GM19043 (cell line): ENCODE measurements around the gene LRSAM1.
"Not testable (repeated sequence)": the region's sequence is repeated elsewhere in the genome, so short reads cannot be mapped to it uniquely, and the experiment has no call there.

ENCODE experiments used
- ATAC-seq: cut with Tn5 transposase; IDR thresholded peaks from one replicate; pipeline ENCODE4 v1.9.1; 2021; ENCODE audit warnings: low read depth; ENCODE audit not compliant: unreplicated experiment

The LRSAM1 gene

DNA sequence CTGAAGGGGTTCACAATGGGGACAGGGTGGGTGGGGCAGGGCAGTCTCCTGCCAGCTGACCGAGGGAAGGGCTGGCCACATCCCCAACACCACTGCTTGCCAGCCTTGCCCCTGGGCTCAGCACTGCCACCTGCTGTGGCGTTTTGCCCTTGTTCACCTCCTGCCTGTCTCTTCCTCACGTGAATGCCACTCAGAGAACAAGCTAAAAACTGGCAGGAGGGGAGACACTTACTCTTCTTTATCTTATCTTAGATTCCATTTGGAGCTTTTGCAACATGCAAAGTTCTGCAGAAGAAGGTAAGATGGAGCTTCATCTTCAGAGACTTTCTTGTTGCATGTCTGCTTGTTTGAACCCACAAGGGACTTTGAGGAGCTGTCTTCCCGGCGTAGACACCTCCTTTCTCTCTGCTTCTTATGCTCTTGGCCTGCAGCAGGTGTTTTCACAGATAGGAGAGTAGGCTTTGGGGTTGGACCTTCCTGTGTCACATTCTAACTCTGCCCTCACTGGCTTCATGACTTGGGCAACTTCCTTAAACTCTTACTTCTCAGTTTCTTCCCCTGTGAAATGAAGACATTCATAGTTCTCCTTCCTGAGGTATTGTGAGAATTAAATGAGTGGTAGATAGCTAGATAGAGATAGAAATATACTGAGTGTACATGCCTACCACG lies 4.1 kb downstream of the LRSAM1 start:
- ATAC-seq: no peak

DNA sequence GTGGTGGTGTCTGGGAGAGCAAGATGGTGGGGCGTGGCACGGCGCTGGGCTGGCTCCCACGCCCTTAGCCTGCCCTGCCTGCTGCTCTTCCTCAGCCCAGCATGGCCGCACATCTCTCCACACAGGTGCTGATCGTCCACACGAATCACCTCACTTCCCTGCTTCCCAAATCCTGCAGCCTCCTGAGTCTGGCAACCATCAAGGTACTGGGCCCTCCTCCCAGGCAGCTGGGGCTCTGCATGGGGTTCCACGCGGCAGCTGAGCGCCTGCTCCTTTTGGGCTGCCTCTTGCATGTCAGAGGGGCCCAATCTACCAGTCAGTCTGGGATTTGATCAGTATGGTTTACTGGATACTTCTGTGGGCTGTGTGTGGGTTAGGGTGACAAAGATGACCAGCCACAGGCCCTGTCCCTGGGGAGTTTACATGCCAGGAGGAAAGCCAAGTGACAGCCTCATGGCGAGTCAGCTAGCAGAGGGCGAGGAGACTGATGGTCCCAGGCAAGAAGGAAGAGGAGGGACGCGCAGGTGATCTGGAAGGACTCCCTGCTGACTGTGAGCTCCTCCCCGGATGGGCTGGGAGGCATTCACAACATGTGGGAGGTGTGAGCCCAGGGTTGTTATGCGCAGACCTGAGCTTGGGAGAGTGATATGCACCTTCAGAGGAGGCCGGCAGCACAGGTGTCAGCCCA lies 6.0 kb downstream of the LRSAM1 start:
- no peak for ATAC-seq

DNA sequence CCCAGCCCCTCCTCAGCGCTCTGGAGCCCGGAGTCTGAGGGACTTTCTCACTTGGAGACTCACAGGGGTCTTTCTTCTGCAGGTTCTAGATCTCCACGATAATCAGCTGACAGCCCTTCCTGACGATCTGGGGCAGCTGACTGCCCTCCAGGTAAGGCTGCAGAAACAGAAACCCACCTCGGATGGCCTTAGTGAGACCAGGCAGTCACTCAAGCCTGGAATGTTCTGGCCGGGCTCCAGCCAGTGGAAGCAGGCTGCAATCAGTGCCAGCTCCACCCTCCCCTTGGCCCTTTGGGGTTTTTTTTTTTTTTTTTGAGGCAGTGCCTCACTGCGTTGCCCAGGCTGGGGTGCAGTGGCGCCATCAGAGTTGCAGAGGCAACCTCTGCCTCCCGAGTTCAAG lies 7.6 kb downstream of the LRSAM1 start:
- no peak for ATAC-seq

GRCh38 chr9:127463382-127463781 lies 12.1 kb downstream of the LRSAM1 start:
- ATAC-seq: no peak

- no peak for ATAC-seq
Measured at GRCh38 chr9:127463911-127464310, 12.6 kb downstream of the LRSAM1 start.

DNA sequence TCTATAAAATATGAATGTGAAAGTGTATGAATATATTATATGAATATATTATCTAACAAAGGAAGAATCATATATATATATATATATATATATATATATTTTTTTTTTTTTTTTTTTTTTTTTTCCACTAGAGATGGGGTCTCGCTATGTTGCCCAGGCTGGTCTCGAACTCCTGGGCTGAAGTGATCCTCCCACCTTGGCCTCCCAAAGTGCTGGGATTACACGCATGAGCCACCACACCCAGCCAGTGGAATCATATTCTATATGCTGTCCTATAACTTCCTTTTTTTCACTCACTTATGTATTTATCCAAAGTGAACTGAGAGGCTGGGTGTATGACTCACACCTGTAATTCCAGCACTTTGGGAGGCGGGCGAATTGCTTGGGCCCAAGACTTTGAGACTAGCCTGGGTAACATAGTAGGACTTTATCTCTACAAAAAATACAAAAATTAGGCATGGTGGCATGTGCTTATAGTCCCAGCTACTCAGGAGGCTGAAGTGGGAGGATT lies 15.2 kb downstream of the LRSAM1 start:
- not testable (repeated sequence) for ATAC-seq

DNA sequence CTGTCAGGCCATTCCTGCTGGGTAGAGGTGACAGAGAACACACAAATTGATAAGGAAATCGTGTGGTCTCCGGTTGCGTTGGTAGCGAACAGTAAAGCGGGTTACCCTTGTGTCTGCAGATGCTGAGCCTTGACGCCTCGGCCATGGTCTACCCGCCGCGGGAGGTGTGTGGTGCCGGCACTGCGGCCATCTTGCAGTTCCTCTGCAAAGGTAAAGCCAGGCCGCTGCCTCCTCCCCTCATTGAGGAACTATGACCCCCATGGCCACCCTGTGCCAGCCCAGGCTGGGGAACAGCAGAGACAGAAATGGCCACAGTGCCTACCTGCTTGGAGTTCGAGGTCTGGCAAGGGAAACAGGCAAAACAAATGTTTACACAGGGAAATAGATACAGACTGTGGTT lies 16.3 kb downstream of the LRSAM1 start:
- ATAC-seq: no peak

- ATAC-seq: no peak
Measured at GRCh38 chr9:127470662-127471061, 19.4 kb downstream of the LRSAM1 start.

DNA sequence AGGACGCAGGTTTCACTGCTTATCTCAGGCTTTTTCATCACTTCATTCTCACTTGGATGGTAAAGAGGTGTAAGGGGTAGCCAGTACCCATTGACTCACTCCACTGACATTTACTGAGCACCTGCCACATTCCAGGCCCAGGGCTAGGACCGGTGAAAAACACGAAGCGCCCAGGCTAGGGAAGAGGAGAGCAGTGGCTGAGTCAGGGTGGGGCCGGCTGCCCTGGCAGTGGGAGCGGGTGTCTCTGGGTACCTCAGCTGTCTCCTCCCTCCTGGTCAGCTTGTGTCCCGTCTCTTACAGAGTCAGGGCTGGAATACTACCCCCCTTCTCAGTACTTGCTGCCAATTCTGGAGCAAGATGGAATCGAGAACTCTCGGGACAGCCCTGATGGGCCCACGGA lies 22.2 kb downstream of the LRSAM1 start:
- ATAC-seq: no peak

DNA sequence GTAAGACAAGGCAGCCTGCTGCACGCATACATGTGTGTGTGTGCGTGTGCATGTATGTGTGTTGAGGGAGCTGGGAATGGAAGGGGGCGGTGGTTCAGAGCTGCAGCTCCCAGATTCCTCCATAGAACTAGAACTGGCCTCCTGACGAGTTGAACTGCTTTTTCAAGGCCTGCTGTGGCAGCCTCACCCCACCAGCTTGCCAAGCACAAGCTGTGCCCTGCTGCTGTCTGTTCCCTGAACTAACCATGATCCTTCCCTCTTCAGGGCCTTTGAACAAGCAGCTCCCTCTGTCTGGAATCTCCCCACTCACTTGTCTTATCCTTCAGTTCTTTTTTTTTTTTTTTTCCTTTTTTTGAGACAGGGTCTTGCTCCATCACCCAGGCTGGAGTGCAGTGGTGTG lies 22.6 kb downstream of the LRSAM1 start:
- no peak for ATAC-seq

DNA sequence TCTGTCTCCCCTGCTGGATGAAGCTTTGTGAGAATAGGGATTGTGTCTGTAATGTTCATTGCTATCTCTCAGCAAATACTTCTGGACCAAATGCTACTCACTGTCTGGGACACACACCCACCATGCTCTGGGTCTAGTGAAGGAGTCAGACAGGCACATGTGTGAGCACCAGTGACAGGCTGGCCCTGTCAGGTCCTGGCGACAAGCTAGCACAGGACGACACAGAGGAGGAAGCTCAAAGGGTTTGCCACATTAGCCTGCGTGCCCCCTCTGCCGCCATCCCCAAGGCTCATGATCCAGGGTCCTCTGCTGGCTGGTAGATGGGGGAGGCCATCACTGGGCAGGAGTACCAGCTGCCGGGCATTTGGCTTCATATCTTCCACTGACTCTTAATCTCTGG lies 23.3 kb downstream of the LRSAM1 start:
- no peak for ATAC-seq

GRCh38 chr9:127479507-127480081 lies 28.3 kb downstream of the LRSAM1 start:
- no peak for ATAC-seq

- ATAC-seq: no peak
Measured at GRCh38 chr9:127482662-127483061, 31.4 kb downstream of the LRSAM1 start.

- ATAC-seq: no peak
Measured at GRCh38 chr9:127485995-127486394, 34.7 kb downstream of the LRSAM1 start.

GRCh38 chr9:127488946-127489345 lies 37.6 kb downstream of the LRSAM1 start:
- no peak for ATAC-seq

DNA sequence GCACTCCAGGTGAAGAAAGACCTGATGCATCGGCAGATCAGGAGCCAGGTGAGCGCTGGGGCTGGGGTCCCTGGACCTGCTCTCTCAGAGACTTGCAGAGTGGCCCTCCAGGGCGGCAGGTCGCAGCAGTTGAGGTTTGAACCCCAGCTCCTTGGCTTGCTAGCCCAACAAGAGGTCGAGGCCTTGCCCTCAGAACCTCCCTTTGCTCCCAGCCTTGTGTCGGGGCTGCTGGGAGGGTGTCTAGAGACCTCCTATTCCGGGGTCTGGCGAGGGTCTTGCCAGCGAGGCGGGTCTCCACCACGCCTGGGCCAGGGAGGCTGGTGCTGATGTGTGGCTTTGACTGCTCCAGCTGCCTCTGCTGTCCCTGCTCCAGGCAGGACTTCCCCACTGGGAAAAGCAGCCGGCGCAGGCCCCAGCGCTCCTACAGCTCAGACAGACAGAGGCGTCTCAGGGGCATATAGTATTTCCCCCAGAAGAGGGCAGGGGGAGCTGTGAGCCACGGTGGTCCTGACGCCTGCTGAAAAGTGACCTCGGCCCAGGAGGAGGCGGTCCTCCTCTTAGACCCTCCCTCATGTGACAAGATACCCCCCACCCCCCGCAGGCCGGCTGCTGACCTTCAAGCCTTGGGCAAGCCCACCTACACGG lies 38.3 kb downstream of the LRSAM1 start:
- ATAC-seq: no peak

GRCh38 chr9:127490535-127491230 lies 39.4 kb downstream of the LRSAM1 start:
- ATAC-seq: no peak

- no peak for ATAC-seq
Measured at GRCh38 chr9:127491516-127491915, 40.2 kb downstream of the LRSAM1 start.

DNA sequence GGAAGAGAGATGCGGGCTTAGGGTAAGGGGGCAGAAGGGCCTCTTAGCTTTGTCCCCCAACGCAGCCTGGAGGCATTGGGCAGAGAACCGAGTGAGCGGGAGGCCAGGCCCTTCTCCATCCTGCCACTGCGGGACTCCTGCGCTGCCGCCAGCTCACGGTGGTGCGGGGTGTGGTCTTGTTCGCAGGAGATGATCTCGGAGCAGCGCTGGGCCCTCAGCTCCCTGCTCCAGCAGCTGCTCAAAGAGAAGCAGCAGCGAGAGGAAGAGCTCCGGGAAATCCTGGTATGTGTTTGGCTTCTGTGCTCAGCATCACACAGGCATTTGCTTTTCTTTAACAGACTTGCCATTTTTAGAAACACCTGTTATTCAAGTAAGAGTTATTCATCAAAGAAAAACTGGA lies 41.3 kb downstream of the LRSAM1 start:
- no peak for ATAC-seq

GRCh38 chr9:127493592-127494303 lies 42.4 kb downstream of the LRSAM1 start:
- ATAC-seq: no peak
